ENCODE results near the gene LTA4H. TPM values are rescaled to one million over a fixed set of nuclear protein-coding genes. Genes with fewer than 3 reads are reported as not detected.

The LTA4H gene
- total RNA-seq, 1 donor from 2014 or later = 27.6 TPM

DNA sequence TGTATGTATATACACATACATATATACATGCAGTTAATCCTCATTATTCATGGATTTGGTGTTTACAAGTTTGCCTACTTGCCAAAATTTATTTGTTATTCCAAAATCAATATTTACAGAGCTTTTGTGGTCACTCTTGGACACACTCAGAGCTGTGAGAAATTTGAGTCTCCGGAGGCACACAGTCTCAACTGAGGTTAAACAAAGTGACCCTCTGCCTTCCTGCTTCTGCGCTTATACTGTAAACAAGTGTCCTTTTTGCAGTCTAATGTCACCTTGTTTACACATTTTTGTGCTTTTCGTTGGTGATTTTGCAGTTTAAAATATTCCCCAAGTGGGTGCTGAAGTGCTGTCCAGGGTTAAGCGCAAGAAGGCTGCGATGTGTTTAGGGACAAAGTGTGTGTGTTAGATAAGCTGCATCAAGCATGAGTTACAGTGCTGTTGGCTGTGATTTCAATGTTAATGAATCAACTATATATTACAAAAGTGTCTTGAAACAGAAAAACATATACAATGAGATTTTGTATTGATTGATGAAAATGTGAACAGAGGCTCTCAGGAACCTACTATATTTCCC is 13.1 kb upstream of the LTA4H start:
- DNase-seq = no peak
- H3K27ac Mint-ChIP-seq (ENCODE audit: unreplicated experiment) = no peak overlapping the region
- TF ChIP-seq, protein P1, sequence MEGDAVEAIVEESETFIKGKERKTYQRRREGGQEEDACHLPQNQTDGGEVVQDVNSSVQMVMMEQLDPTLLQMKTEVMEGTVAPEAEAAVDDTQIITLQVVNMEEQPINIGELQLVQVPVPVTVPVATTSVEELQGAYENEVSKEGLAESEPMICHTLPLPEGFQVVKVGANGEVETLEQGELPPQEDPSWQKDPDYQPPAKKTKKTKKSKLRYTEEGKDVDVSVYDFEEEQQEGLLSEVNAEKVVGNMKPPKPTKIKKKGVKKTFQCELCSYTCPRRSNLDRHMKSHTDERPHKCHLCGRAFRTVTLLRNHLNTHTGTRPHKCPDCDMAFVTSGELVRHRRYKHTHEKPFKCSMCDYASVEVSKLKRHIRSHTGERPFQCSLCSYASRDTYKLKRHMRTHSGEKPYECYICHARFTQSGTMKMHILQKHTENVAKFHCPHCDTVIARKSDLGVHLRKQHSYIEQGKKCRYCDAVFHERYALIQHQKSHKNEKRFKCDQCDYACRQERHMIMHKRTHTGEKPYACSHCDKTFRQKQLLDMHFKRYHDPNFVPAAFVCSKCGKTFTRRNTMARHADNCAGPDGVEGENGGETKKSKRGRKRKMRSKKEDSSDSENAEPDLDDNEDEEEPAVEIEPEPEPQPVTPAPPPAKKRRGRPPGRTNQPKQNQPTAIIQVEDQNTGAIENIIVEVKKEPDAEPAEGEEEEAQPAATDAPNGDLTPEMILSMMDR (IDR thresholded peaks at IDR 0.05; ENCODE audit: partially characterized antibody, unreplicated experiment) = no peak
- no peaks in the 10 kb centered on the region for H3K36me3 Mint-ChIP-seq (ENCODE audit: unreplicated experiment)
- no peaks in the 10 kb centered on the region for H3K4me1 Mint-ChIP-seq (ENCODE audit: low read depth, unreplicated experiment)
- H3K9me3 Mint-ChIP-seq (ENCODE audit: unreplicated experiment) = no peaks in the 10 kb centered on the region
- no peak overlapping the region for H3K4me3 Mint-ChIP-seq (ENCODE audit: unreplicated experiment)
- peaks cover 2% of the 10 kb centered on the region for H3K27me3 Mint-ChIP-seq (ENCODE audit: unreplicated experiment)

GRCh38 chr12:96047229-96048211 is 12.1 kb upstream of the LTA4H start:
- TF ChIP-seq, protein P1 (IDR thresholded peaks at IDR 0.05; ENCODE audit: partially characterized antibody, unreplicated experiment) = no peak
- no peak for DNase-seq
- Mint-ChIP-seq H3K27me3 (ENCODE audit: unreplicated experiment) (peaks cover 2% of the 10 kb centered on the region), H3K36me3 (ENCODE audit: unreplicated experiment) (no peaks in the 10 kb centered on the region), H3K9me3 (ENCODE audit: unreplicated experiment) (no peaks in the 10 kb centered on the region), H3K4me1 (ENCODE audit: low read depth, unreplicated experiment) (no peaks in the 10 kb centered on the region), H3K27ac (ENCODE audit: unreplicated experiment) (no peak overlapping the region), H3K4me3 (ENCODE audit: unreplicated experiment) (no peak overlapping the region)

DNA sequence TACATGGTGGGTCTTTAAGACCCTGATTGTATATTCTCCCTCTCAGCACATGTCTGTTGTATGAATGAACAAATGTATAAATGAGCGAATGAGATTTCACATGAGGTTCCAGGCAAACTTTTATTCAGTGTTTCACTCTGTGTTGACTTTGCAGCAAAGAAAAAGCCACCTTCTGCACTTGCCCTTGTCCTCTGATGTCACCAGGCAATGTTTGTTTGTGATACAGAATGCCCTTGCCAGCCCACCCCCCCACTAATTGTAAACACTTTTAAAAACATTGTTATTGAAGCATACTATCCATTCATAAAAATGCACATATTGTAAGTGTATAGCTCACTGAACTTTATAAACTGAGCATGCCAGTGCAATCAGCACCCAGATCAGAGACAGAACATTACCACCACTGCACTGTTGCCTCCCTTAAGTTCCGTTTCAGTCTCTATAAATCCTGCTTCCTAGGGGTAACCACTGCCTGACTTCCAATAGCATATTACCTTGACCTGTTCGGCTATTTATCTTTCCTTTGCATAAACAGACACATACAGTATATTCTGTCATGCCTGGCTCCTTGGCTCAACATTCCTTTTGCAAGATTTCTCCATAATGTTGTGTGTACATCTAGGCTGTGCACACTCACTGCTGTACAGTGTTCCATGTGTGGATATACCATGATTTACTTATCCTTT is 11.3 kb upstream of the LTA4H start:
- no peak for DNase-seq
- no peaks in the 10 kb centered on the region for H3K4me1 Mint-ChIP-seq (ENCODE audit: low read depth, unreplicated experiment)
- H3K4me3 Mint-ChIP-seq (ENCODE audit: unreplicated experiment) = no peak overlapping the region
- H3K9me3 Mint-ChIP-seq (ENCODE audit: unreplicated experiment) = no peaks in the 10 kb centered on the region
- no peak overlapping the region for H3K27ac Mint-ChIP-seq (ENCODE audit: unreplicated experiment)
- H3K27me3 Mint-ChIP-seq (ENCODE audit: unreplicated experiment) = peaks cover 2% of the 10 kb centered on the region
- no peaks in the 10 kb centered on the region for H3K36me3 Mint-ChIP-seq (ENCODE audit: unreplicated experiment)
- TF ChIP-seq, protein P1 (IDR thresholded peaks at IDR 0.05; ENCODE audit: partially characterized antibody, unreplicated experiment) = no peak

DNA sequence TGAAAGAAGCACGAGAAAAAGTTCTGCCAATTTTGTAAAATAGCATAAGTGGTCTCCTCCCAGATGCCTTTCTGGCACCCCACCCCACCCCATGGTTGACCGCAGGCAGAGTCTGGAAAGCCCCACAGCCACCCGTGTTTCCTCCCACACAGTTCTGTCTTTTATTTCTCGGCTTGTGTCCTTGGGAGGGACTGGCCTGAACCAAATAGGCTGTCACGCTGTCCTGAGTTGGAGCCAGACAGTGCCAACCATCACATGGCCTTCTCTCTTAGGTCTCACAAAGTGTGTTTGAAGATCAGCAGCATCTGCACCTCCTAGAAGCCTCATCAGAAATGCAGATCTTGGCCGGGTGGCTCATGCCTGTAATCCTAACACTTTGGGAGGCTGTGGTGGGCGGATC is 10.2 kb upstream of the LTA4H start:
- H3K9me3 Mint-ChIP-seq (ENCODE audit: unreplicated experiment) = no peaks in the 10 kb centered on the region
- H3K4me1 Mint-ChIP-seq (ENCODE audit: low read depth, unreplicated experiment) = no peaks in the 10 kb centered on the region
- H3K36me3 Mint-ChIP-seq (ENCODE audit: unreplicated experiment) = no peaks in the 10 kb centered on the region
- H3K27me3 Mint-ChIP-seq (ENCODE audit: unreplicated experiment) = peaks cover 2% of the 10 kb centered on the region
- no peak overlapping the region for H3K4me3 Mint-ChIP-seq (ENCODE audit: unreplicated experiment)
- H3K27ac Mint-ChIP-seq (ENCODE audit: unreplicated experiment) = no peak overlapping the region
- TF ChIP-seq, protein P1 (IDR thresholded peaks at IDR 0.05; ENCODE audit: partially characterized antibody, unreplicated experiment) = no peak
- no peak for DNase-seq
